GM19467 (cell line): ENCODE data around the gene MKRN2.
"Not testable (repeated sequence)": the region's sequence is repeated elsewhere in the genome, so short reads cannot be mapped to it uniquely, and the experiment has no call there.

Source experiments
- ATAC-seq: cut with Tn5 transposase; IDR thresholded peaks from one replicate; pipeline ENCODE4 v1.9.1; 2021; ENCODE audit warnings: mild to moderate bottlenecking, moderate library complexity; ENCODE audit not compliant: unreplicated experiment

The MKRN2 gene

DNA sequence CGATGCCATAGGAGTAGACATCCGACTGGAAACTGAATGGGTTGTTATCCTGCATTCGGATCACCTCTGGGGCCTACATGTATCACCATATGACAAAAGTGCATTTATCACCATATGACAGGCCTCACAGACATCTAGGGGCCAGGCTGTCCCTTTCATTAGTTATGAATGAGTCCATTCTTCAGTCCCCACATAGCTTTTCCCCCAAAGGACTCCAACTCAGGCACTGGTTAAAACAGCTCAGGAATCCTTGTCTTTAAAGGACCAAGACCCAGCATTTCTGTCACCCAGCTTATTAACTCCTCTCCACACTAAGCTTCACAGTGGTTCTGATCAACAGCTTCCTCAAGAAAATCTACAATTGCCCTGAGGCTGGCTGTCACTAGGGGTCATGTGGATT is 28.3 kb downstream of the MKRN2 start:
- ATAC-seq: no peak

DNA sequence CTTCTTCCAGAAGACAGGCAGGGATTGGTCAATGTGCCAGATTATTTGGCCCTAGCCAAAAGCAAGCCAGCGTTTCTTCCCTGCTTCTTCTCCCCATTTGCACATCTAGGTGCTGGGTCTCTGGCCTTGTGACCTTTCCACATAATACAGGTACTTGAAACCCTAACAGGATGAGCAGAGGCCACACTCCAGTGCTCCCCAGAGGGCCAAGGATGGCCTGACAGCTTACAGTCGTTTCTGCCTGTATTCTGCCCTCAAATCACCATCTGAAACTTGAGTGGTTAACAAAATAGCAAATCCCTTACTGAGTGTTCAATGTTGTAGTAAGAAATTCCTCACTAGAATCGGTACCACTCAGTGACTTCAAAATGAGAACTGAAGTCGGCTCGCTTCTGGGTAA is 29.1 kb downstream of the MKRN2 start:
- ATAC-seq: no peak

DNA sequence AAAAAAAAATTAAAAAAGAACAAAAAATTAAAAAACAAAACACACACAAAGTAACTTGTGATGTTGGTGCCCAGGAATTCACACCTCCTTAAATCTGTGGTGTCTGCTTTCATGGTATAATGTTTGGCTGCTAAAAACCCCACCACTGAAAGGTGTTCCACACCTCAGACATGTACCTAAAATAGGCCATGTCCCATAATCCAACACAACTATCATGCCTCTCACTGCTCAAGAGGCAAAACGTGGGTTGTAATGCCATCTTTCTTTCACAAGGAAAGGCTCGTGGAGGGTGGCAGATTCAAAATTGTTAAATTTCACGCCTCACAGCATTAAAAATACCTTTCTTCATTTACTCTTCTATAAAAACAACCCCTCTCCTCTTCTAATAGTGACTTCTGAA is 29.5 kb downstream of the MKRN2 start:
- no peak for ATAC-seq

DNA sequence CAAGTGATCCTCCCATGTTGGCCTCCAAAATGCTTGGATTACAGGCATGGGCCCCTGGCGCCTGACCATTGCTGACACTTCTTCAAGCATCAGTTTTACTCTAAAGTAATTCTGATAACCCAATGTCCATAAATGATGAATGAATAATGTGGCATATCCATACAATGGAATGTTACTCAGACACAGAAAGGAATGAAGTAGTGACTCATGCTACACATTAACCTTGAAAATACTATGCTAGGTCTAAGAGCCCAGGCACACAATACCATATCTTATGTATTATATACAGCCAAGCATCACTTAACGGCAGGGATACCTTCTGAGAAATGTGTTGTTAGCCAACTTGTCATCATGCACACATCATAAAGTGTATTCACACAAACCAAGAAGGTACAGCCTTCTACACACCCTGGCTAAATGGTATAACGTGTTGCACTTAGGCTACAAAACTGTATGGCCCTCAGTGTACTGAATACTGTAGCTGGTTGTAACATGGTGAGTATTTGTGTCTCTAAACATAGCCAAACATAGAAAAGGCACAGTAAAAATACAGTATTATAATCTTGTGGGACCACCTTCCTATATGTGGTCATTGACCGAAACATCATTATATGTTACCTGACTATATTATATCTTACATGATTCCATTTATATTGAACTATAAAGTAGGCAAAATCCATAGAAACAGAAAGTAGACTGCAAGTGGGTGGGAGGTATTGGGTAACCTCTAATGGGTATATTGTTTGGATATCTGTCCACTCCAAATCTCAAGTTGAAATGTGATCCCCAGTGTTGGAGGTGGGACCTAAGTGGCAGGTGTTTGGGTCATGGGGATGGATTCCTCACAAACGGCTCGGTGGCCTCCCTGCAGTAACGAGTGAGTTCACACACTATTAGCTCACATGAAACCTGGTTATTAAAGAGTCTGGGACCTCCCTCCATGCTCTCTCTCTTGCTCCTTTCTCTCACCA is 31.4 kb downstream of the MKRN2 start:
- ATAC-seq: no peak

DNA sequence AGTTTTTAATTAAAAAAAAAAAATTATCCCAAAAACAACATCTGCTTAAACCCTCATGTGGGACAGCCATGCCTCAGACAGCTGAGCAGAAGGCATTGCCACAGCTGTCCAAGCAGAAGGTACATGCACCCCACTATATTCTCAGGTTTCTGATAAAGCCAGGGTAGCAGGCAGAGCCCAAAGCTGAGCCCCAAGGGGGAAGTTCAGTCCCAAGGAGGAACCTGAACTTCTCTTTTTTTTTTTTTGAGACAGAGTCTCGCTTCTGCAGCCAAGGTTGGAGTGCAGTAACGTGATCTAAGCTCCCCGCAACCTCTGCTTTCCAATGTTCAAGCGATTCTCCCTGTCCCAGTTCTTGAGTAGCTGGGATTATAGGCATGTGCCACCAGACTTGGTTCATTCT is 33.2 kb downstream of the MKRN2 start:
- ATAC-seq: no peak

DNA sequence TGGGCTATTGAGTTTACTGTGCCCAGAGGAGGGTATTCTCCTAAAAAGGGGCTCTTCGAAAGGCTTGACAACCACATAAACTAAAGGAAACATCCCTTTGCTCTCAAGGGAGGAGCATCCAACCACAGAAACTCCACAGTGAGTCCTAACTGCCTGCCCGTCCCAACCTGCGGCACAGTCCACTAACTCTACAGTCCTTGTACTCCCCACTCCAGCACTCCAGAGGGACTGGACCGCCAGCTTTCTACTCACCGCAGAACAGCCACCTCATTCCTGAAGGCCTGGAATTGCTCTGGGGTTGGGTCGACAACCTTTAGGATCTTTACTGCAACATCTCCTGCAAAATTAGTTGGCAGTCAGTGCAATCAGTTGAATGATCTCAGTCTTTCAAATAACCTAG is 34.6 kb downstream of the MKRN2 start:
- ATAC-seq: no peak

DNA sequence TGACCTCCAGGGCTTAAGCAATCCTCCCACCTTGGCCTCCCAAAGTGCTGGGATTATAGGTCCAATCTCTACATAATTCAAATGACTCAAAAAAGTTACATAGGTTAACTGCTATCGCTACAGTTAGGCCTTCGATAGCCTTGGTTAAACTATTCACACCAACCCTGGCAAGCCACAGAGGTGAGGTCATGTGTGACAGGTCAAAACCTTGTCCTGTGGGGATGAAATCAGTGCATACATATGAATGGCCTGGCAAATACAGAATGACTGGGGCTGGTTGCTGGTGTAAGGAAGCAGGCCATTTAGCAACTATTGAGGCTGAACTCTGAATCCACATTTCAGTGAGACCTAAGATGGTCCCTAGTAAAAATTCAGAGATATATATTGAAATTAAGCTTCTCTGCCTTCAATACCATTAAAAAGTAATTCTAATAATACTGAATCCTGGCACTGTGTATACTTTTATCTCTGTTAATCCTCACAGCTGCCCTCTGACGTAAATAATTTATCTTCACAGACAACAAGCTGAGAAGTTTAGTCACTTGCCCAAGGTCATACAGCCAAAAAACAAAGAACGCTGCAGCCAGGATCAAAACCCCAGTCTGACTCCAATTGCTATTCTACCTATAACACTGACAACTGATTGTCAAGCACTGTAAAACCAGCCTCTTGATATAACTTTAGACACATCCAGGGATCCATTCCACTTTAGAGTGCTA is 35.3 kb downstream of the MKRN2 start:
- no peak for ATAC-seq

DNA sequence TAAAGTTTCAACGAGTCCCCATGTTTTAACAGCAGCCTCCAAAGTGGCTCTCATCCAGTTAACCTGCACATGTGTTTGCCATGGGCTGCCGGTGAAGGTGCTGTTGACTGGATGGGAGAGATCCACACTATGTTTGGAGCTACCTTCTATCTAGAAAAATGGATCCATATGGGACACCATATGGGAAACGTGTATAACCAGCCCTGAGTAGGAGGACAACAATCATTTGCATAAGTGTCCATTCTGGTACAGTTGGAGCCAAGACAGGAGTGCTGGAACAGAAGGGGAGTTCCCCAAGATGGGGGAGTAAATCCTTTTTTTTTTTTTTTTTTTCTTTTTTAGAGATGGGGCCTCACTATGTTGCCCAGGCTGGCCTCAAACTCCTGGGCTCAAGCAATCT is 36.6 kb downstream of the MKRN2 start:
- no peak for ATAC-seq

DNA sequence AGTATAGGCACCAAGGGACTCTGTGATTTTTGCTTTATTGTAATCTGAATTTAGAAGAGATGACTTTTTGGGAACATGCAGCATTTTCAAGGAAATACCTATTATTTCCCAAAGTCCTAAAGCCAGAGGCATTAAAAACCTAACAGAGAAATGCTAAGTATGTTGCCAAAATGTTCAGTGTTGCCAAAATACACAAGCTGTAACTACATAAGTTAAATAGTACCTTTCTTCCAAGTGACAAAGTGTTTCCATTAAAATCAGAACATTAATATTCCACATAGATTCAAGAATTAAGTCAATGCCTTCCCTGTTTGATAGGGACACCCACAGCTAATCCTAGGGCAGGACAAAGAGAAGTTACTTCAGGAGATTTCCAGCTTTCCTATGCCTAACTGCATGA is 42.0 kb downstream of the MKRN2 start:
- ATAC-seq: no peak

DNA sequence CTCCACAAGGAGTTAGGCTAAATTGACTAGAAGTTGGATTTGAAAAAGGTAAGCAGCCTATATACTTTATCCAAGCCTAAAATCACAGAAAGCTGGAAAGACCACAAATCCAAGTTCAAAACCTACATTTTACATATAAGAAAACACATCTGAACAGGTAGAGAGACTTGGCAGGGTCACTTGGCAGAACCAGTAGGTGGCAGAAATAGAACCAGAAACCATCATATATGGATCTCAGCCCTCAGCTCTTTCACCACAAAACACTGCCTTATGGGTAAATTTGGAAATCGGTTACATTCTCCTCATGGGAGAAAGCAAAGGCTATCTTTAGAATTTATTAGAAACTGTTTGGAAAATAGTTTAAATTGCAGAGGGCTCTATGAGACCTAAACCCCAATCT is 44.2 kb downstream of the MKRN2 start:
- ATAC-seq: no peak

DNA sequence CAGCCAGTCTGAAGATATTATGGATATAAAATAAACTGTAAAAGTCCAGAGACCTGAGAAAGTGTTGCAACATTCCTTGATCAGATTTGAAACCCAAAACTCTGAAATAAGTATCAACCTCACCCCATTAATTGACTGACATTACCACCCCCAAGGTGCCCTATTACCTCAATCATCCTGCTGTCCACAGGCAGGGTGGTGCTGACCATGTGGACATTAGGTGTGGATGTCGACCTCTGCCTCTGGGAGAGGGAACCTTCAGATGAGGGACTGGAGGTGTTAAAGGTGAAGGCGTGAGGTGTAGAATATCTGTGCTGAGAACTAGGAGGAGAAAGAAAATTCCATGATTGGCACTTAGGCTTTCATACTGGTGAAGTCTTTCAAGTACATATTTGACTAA is 47.1 kb downstream of the MKRN2 start:
- ATAC-seq: no peak

DNA sequence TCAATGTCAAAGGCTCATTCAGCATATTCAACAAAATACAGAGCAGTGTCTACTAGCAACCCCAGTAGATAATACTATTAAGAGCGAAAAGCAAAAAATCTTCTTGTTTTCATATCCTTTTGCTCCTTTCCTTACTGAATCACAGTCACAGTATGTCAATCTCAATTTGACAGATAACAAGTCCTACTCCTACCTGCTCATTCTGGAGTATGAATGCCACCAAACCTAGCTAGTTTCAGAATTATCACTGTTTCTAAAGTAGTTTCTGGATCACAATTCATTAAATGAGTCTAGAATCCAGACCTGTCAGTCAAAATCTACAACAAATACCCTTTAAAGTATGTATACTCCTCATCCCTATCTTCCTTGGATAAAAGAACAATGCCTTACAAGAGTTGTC is 51.5 kb downstream of the MKRN2 start:
- ATAC-seq: no peak

DNA sequence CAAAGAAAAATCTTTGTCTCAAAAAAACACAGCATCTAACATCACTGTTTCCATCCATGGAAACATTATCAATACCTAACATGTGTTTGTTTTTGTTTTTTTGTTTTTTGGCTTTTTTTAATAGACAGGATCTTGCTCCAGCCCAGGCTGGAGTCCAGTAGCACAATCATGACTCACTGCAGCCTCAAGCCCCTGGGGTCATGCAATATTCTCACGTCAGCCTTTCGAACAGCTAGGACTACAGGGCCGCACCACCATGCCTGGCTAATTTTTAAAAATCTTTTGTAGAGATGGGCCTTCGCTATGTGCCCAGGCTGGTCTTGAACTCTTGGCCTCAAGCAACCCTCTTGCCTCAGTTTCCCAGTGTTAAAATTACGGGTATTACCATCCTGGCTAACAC is 54.2 kb downstream of the MKRN2 start:
- no peak for ATAC-seq

DNA sequence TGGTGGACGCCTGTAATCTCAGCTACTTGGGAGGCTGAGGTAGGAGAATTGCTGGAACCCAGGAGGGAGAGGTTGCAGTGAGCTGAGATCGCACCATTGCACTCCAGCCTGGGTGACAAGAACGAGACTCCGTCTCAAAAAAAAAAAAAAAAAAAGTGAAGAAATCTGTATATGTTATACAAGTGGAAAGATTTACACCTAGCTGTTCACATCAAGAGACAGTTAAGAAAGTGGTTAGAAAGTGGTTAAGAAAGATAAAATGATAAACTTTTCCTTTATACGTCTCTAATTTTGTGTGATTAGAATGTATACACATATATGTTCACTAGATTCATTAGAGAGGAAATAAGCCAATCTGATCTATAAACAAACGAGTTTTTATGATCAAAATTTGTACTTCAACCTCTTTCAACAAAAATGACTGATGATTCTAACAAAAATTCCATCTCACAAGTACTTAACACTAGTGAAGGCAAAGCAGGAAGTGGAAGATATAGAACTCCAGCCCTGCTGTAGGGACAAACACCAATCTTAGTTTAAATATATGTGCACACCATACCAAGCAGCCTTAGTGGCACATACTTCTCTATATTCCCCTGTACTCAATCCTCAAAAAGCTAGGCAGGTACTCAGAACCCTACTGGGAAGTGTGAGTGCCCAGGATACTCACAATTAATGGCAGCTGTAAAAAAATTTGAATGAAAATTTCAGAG is 55.8 kb downstream of the MKRN2 start:
- no peak for ATAC-seq

DNA sequence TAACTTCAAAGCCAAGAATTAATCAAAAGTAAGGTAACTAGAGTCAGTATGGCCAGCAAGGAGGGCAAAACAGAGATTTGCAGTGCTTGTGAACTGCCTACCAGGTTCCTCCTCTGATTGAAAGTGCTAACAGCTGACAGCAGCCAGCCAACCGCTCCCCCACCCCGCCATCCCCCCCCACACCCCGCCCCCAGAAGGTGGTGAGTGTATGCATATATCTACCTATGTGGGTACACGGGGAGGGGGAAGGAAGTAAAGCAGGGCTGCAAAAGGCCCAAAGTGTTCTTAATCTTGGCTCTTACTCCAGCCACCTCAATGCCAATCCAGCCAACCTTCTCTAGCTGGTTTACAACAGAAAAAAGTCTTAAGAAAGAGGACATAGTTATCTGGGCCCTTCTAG is 56.4 kb downstream of the MKRN2 start:
- ATAC-seq: no peak

DNA sequence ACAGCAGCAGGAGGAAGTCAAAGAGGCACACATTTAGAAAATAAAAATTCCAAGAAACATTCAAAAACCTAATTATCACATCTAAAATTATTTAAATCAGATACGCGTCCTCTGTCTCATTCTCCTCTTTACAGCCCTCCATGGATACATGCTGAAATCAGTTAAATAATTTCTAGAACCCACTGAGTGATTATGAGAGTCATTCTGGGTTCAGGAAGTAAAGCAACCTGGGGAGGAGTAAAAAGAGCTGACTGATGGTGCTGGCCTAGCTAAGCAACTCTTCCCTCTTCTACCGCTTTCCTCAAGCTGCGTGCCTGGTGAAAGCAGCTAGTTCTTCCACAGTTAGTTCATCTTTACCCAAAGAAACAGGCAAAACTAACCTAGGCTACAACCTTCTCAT is 58.4 kb downstream of the MKRN2 start:
- no peak for ATAC-seq

DNA sequence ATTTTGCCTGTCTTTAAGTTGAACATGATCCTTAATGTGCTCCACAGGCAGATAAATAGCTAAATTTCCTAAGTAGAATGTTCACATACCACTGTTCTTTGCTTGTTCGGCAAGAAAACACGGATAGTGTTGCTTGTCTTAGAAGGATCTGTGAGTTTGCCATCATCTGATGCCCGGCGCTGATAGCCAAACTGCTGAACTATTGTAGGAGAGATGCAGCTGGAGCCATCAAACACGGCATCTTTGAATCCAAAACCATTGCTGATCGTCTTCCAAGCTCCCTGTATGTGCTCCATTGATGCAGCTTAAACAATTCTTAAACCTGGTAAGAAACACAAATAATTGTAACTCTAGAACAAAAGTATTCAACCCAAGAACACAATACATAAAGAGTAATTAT is 61.5 kb downstream of the MKRN2 start:
- ATAC-seq: no peak

DNA sequence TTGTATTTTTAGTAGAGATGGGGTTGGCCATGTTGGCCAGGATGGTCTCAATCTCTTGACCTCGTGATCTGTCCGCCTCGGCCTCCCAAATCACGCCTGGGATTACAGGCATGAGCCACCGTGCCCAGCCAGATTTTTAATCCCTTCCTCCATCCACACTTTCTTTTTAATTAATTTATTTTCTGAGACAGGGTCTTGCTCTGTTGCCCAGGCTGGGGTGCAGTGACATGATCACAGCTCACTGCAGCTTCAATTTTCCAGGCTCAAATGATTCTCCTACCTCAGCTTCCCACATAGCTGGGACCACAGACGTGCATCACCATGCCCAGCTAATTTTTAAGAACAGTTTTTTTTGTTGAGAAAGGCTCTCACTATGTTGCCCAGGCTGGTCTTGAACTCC is 63.4 kb downstream of the MKRN2 start:
- no peak for ATAC-seq

DNA sequence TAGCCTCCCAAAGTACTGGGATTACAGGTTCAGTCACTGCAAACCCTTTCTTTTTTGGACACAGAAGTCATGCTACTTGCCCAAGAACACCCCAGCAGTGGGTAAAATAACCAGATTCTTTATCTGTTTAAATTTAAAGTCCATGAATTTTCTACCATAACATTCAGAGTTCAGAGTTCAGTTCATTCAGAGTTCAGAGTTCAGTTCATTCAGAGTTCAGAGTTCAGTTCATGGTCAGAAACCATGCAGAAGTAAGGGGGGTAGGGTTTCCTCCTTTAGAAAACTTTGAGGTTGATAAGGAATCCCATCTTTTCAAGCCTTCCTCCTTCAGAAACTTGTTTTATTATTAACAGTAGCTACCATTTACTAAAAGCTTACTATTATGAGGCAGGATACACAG is 63.8 kb downstream of the MKRN2 start:
- no peak for ATAC-seq

DNA sequence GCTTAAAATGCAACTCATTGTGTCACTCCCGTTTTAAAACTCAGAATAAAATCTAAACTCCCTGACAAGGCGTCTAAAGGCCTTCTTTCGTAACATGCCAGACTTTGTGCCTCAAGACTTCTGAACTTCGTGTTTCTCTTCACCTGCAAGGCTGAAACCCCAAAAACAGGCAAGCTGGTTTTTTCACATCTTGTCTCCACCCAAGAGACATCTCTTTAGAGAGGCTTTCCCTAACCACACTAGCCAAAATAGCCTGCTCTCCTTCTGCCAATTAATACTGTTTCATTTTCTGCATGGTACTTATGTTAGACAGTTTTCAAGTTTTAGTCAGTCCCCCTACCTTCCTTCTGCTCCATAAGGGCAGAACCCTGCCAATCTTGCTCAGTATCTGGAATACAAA is 65.4 kb downstream of the MKRN2 start:
- no peak for ATAC-seq

DNA sequence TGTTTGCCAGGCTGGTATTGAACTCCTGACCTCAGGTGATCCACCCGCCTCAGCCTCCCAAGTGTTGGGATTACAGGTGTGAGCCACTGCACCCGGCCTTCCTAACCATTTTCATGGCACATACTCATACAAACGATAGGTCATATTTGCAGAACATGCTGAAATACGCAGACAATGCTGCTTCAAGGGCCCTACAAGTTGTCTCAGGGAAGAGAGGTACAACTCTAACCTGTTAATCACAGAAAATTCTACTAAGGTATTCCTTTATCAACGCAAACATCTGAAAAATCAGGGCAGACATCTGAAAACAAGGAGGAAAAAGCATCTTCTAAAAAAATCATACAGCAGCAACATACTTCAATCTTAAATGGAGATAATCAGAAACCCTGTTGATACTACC is 67.2 kb downstream of the MKRN2 start:
- no peak for ATAC-seq

DNA sequence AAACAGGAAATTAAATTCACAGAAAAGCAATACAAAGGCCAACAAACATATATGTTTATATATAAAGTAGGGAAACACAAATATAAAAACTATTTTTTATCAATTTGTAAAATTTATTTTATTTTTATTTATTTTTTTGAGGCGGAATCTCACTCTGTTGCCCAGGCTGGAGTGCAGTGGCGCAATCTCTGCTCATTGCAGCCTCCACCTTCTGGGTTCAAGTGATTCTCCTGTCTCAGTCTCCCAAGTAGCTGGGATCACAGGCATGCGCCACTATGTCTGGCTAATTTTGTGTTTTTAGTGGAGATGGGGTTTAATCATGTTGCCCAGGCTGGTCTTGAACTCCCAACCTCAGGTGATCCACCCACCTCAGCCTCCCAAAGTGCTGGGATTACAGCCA is 68.1 kb downstream of the MKRN2 start:
- not testable (repeated sequence) for ATAC-seq
